Activated CD4-positive, alpha-beta T cell treated with anti-CD3 and anti-CD28 coated beads, Interleukin-2, amount 50 U/mL, for 1 hour (primary cell): ENCODE data around the gene SLC27A2.
"Not testable (repeated sequence)": the region's sequence is repeated elsewhere in the genome, so short reads cannot be mapped to it uniquely, and the experiment has no call there.

ENCODE experiments used
- DNase-seq: peaks from one replicate; pipeline ENCODE4 v3.0.0-alpha.2; 2020

The SLC27A2 gene

DNA sequence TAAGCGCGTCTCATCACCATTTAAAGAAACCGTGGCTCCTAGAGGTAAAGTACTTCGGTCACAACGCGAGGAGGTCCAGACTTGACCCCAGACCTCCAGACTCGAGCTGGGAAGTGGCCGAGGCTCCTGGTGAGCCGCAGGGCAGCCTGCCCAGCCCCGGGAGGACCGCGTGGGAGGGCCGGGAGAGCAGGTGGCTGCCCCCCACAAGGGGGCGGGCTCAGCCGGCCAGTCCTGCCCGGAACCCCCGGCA, at the start of gene SLC27A2:
TSS of gene SLC27A2 (plus strand) at position 228 of the 250 bp plus-strand sequence. CDS start 232 bp downstream, outside the sequence.
- no peak for DNase-seq

- DNase-seq: not testable (repeated sequence)
Observed at GRCh38 chr15:50132251-50132984, 49.6 kb upstream of the SLC27A2 start.

DNA sequence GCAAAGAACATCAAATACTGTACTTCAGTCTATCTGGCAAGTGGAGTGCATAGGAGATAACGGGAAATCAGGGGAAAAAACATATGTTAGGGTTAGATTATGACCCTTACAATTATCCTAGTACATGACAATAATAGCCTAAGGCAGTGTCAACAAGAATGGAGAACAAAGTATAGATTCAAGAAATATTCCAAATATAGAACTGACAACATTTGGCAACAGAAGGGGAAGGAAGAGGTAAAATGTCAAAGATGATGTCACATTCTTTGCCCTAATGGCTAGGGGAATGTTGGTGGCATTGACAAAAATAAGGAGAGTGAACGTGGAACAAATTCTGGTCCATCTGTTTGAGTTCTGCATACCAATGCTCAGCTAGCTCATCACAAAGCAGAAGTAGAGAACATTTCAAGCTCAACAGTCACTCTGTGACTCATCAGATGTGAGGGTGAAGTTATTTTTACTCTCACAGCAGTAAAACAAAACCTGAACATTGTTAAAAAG, 47.4 kb upstream of the SLC27A2 start:
- no peak for DNase-seq

DNA sequence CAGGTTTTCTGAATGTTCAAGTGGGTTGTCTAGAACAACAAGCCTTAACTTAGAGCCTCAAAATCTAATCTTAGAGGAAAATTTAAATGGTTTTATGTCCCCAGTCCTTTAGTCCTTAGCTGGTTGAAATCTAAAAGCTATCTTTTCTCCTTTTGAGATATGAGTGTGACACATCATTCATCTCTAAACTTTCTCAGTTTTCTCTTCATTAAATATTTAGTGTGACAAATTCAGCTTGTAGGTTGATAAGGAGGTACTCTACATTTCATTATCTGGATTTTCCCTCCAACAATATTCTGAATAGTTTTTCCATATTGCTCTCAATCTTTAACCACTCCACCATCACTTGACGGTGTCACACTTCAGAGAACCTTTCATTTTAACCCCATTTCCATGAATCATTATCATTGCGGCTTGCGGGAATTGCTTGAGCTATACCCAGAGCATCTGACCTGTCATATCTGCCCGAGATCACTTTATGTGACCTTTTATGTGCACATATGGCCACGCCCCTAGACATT, 46.9 kb upstream of the SLC27A2 start:
- no peak for DNase-seq

DNA sequence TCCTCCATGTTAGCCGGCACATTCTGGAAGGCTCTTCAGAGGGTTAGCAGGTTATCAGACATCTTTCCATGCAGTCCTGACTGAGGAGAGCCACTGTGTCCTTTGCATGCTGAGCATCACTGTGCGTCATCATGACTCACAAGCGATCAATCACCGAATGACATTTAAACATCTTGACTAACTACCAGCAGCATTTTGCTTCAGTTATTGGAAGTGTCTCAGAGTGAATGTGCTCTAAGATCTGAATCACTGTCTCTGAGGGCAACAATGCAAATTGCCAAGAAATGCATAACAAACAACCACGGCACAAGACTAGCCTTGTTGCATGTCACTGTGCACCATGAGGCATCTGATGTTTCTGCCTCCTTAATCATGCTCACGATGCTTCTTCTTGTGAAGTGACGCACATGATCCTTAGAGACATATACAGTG, 44.6 kb upstream of the SLC27A2 start:
- DNase-seq: no peak

GRCh38 chr15:50137893-50138292, 44.1 kb upstream of the SLC27A2 start:
- no peak for DNase-seq

- no peak for DNase-seq
Observed at GRCh38 chr15:50138391-50138790, 43.6 kb upstream of the SLC27A2 start.

- no peak for DNase-seq
Observed at GRCh38 chr15:50140098-50140497, 41.9 kb upstream of the SLC27A2 start.

DNA sequence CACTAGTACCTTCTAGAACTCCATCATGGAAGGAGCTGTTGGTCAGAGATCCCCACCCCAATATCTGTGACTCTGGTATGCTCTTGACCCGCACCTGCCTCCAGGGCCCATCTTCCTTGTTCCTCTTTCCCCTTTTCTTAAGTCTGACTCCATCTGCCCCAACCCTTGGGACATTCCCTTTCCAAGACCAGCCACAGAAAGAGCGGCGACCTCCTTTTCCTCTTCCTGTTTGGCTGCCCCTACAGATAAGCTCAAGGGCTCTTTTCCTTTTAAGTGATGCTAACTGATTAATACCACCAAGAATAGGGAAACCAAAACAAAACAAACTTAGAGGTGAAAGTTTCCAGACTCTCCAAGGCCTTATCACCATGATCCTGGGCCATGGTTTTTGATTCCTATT, 41.0 kb upstream of the SLC27A2 start:
- DNase-seq: no peak

GRCh38 chr15:50141856-50142255, 40.1 kb upstream of the SLC27A2 start:
- no peak for DNase-seq

- DNase-seq: no peak
Observed at GRCh38 chr15:50143255-50143860, 38.6 kb upstream of the SLC27A2 start.

DNA sequence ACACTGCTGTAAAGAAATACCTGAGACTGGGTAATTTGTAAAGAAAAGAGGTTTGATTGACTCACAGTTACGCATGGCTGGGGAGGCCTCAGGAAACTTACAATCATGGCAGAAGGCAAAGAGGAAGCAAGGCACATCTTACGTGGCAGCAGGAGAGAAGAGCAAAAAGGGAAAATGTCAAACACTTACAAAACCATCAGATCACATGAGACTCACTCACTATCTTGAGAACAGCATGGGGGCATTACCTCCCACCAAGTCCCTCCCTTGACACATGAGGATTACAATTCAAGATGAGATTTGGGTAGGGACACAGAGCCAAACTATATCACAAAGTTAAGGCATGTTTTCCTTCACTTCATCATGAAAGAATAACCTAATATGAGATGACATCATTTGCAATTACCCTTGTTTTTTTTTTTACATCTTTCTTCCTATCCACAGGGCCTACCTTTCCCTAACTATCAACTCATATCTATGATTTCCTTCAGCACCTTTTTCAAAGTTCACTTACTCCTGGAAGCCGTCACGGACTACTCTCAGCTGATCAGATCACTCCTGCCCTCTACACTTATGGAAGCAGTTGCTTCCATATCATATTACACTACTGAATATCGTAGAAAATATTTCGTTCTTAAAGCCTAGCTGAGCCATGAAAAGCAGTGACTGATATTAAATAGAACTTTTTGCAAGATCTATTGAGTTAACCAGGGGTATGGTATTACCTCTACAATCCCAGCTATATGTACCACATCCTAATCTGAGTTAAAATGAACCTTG, 37.5 kb upstream of the SLC27A2 start:
- DNase-seq: no peak

DNA sequence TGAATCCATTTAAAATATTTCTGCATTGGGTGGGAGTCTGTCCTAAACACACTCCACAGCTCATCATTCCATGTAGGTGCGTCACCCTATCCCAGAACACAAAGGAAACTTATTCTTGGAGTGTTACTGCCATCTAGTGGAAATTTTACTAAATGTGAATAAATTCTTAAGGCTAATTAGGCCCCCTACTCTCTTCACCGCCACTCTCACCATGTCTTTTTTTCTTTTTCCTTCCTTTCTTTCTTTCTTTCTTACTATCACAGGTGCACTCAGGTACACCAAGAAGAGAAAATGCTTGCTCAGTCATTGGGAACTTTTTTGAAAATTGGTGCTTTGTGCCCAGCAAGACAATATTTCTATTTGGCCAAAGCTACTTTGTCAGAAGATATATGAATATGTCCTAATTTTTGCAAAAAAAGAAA, 36.5 kb upstream of the SLC27A2 start:
- no peak for DNase-seq

DNA sequence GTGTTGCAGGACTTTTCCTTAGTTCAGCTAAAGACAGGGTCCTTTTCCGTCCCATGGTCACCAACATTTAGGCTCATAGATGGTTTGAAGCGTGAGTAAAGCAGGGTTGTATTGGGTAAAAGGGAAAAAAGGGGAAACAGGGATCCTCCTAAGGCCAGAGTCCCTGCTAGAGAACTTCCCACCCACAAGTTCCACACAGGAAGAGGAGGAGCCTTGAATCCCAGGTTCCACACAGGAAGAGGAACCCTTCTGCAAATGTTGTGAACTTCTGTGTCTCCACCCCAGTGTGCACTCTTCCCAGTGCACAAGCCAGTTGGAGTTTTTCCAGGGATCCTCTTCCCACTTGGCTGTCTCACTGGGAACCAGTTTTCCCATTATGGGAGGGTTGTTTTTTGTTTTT, 35.4 kb upstream of the SLC27A2 start:
- no peak for DNase-seq

GRCh38 chr15:50148362-50148963, 33.5 kb upstream of the SLC27A2 start:
- DNase-seq: no peak

DNA sequence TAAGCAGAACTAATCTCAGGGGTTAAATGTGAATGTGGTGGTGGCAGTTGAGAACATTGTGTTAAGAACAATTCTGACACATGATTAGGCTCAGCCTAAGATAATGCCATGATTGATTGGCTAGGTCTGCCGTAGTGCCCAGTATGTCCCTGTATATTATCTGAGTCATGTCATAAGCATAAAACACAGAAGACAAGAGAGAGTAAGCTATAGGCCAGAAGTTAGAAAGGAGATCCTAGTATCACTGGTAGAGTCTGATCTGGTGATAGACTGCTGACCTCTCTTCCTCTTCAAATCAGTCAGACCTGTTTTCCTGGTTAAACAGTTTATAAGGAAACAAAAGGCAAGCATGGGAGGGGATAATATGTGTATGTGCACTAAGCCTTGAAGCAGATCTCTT, 32.9 kb upstream of the SLC27A2 start:
- no peak for DNase-seq

DNA sequence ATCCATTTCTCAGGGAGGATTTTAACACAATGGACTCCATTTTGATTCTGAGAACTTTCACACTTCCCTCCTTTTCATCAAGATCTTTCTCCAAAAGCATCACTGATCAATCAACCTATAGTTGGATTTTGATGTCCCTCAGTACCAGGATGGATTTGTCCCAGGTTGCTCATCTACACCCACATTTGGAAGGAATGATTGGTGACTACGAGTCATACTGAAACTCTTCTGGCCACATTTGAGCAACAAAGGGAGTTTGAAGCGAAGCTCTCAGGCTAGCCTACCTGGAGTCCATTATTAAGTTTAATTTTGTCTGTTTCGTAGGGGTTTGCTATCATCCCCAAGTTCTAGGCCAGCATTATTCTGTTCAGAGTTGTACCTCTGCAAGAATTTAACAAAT, 31.6 kb upstream of the SLC27A2 start:
- no peak for DNase-seq

DNA sequence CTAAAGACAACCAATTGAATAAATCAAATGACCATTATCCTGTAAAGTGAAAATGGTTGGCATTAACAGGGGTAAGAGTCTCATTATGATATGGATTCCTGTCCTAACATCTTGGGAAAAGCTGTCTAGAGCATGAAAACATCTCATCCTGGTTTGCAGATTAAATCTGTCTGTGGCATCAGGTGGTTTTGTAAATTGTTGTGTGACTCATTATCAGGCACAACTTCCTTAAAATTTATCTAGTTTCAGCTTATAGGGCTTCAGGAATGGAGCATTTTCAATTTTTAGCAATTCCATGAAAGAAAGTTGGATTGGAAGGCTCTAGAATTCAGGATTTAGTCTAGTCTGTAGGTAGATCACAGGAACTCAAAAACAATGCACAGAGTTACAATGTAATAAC, 31.1 kb upstream of the SLC27A2 start:
- DNase-seq: no peak

GRCh38 chr15:50151476-50151875, 30.5 kb upstream of the SLC27A2 start:
- DNase-seq: no peak

DNA sequence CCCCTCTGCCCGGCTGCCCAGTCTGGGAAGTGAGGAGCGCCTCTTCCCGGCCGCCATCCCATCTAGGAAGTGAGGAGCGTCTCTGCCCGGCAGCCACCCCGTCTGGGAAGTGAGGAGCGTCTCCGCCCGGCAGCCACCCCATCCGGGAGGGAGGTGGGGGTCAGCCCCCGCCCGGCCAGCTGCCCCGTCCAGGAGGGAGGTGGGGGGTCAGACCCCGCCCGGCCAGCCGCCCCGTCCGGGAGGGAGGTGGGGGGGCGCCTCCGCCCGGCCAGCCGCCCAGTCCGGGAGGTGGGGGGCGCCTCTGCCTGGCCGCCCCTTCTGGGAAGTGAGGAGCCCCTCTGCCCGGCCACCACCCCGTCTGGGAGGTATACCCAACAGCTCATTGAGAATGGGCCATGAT, 23.8 kb upstream of the SLC27A2 start:
- DNase-seq: not testable (repeated sequence)

DNA sequence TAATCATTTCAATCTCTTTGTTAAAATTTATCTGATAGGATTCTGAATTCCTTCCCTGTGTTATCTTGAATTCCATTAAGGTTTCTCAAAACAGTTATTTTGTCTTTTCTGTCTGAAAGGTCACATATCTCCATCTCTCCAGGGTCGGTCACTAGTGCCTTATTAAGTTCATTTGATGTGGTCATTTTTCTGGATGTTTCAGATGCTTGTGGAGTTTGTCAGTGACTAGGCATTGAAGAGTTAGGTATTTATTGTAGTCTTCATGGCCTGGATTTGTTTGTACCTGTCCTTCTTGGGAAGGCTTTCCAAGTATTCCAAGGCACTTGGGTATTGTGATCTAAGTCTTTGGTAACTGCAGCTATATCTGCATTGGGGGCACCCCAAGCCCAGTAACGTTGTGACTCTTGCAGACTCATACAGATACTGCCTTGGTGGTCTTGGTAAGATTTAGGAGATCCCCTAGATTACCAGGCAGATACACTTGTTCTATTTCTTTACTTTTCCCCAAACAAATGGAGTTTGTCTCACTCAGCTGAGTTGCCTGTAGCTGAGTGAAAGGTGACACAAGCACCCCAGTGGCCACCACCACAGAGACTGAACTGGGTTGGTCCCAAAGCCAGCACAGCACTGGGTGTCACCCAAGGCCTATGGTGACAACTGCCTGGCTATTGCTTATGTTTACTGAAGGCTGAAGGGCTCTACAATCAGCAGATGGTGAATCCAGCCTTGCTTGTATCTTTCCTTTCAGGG, 18.9 kb upstream of the SLC27A2 start:
- no peak for DNase-seq

- DNase-seq: no peak
Observed at GRCh38 chr15:50163719-50164410, 18.1 kb upstream of the SLC27A2 start.
